ENCODE measurements around the gene CASZ1. TPM values are rescaled to one million over a fixed set of nuclear protein-coding genes. Genes with fewer than 3 reads are reported as not detected.

CASZ1 gene
- polyA plus RNA-seq, 1 experiment, result 0.64 TPM

DNA sequence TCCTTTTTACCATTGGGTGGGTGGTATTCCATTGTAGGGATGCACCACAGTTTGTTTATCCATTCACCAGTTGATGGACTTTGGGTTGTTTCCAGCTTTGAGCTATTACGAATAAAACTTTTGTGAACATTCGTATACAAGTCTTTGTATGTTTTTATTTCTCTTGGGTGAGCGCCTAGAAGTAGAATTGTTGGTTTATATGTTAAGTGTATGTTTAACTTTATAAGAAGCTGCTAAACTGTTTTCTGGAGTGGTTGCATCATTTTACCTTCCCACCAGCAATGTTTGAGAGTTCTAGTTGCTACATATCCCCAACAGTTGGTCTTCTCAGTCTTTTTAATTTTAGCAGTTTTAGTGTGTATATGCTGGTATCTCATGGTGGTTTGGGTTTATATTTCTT is 189.2 kb downstream of the CASZ1 start:
- TF ChIP-seq, protein P1, sequence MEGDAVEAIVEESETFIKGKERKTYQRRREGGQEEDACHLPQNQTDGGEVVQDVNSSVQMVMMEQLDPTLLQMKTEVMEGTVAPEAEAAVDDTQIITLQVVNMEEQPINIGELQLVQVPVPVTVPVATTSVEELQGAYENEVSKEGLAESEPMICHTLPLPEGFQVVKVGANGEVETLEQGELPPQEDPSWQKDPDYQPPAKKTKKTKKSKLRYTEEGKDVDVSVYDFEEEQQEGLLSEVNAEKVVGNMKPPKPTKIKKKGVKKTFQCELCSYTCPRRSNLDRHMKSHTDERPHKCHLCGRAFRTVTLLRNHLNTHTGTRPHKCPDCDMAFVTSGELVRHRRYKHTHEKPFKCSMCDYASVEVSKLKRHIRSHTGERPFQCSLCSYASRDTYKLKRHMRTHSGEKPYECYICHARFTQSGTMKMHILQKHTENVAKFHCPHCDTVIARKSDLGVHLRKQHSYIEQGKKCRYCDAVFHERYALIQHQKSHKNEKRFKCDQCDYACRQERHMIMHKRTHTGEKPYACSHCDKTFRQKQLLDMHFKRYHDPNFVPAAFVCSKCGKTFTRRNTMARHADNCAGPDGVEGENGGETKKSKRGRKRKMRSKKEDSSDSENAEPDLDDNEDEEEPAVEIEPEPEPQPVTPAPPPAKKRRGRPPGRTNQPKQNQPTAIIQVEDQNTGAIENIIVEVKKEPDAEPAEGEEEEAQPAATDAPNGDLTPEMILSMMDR (IDR thresholded peaks at IDR 0.05; ENCODE audit: insufficient read depth, low read depth, low read length), result no peak
- no peak for DNase-seq (ENCODE audit: low read depth)
- ChIA-PET CTCF (no interaction called here), POLR2A (no interaction called here)
- Histone ChIP-seq H3K4me3 (ENCODE audit: low read depth, low read length) (no peak overlapping the region), H3K27me3 (ENCODE audit: control insufficient read depth, insufficient read depth, low read length) (no peaks in the 10 kb centered on the region), H3K36me3 (ENCODE audit: control insufficient read depth, insufficient read depth, low read length) (peaks cover 2% of the 10 kb centered on the region; the same call in 1 of the 2 replicates)

DNA sequence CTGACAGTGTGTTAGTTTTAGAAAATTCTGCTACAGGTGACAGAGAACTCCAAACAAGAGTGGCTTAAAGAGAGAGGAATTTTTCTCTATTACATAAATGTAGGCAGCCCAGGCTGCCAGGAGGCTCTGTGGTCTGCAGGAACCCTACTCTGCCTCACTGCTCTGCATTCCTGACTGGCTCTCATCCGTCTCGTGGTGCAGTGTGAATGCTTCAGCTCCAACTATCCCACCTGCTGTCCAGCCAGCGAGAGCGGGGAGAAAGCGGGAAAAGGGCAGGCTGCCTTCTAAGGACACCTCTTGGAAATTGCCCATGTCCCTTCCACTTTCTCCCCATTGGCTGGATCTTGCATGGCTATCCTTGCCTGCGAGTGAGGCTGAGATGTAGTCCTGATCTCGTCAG is 190.4 kb downstream of the CASZ1 start:
- CTCF ChIA-PET, result no interaction called here
- POLR2A ChIA-PET, result no interaction called here
- Histone ChIP-seq H3K27me3 (ENCODE audit: control insufficient read depth, insufficient read depth, low read length) (no peaks in the 10 kb centered on the region), H3K36me3 (ENCODE audit: control insufficient read depth, insufficient read depth, low read length) (peaks cover 2% of the 10 kb centered on the region; the same call in 1 of the 2 replicates), H3K4me3 (ENCODE audit: low read depth, low read length) (no peak overlapping the region)
- TF ChIP-seq, protein P1 (IDR thresholded peaks at IDR 0.05; ENCODE audit: insufficient read depth, low read depth, low read length), result no peak
- no peak for DNase-seq (ENCODE audit: low read depth)

GRCh38 chr1:10604966-10605365 is 191.5 kb downstream of the CASZ1 start:
- POLR2A ChIA-PET, result no interaction called here
- H3K36me3 ChIP-seq (ENCODE audit: control insufficient read depth, insufficient read depth, low read length), result peaks cover 2% of the 10 kb centered on the region; the same call in 1 of the 2 replicates
- TF ChIP-seq, protein P1 (IDR thresholded peaks at IDR 0.05; ENCODE audit: insufficient read depth, low read depth, low read length), result no peak

GRCh38 chr1:10602936-10603335 is 193.5 kb downstream of the CASZ1 start:
- Histone ChIP-seq H3K36me3 (ENCODE audit: control insufficient read depth, insufficient read depth, low read length) (peaks cover 2% of the 10 kb centered on the region; the same call in 1 of the 2 replicates), H3K27me3 (ENCODE audit: control insufficient read depth, insufficient read depth, low read length) (no peaks in the 10 kb centered on the region), H3K4me3 (ENCODE audit: low read depth, low read length) (no peak overlapping the region)
- DNase-seq (ENCODE audit: low read depth), result no peak
- POLR2A ChIA-PET, result no interaction called here
- TF ChIP-seq, protein P1 (IDR thresholded peaks at IDR 0.05; ENCODE audit: insufficient read depth, low read depth, low read length), result no peak
- CTCF ChIA-PET, result interaction anchor here (0.6 kb wide), 1 partner anchor 109 kb away, joined by 3 read pairs; no protein-coding TSS in a partner anchor

More at GRCh38 chr1:10604966-10605365, 191.5 kb downstream of the CASZ1 start:
- no peak overlapping the region for H3K4me3 ChIP-seq (ENCODE audit: low read depth, low read length)
- no peaks in the 10 kb centered on the region for H3K27me3 ChIP-seq (ENCODE audit: control insufficient read depth, insufficient read depth, low read length)
- DNase-seq (ENCODE audit: low read depth), result no peak
- CTCF ChIA-PET, result no interaction called here

DNA sequence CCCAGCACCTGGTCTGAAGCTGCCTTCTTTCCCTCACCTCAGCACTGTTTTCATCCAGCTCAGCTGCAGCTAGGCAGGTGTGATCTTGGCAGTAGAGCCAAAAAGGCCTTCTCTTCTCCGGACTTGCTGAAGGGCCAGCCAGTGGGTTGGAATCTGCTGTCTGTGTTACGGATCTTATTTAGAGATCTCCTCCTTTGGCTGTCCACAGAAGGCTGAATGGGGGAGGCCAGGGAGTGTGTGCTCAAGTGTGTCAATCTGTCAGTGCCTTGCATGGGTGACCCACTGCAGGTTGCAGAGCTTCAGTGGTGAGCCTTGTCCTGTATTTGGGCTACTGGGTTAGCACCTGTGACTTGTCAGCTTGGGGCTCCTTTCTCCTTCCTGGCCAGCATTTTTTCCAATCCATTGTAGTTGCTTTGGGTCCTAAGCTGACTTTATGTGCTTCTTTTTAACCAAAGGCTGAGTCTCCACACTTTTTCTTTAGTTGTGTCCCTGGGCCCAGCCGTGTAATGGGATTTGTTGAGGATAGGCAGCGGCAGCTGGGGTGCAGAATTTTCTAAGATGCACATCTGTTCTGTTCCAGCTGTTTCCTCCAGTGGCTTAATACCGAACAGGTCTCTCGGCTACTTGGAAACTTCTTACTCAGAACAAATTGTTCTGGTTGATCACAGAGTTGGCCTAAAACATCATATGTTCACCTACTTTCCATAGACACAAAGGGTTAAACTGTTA is 194.9 kb downstream of the CASZ1 start:
- CTCF ChIA-PET, result interaction anchor here (0.6 kb wide), 2 partner anchors 110 to 169 kb away, joined by 3 read pairs; no protein-coding TSS in a partner anchor
- Histone ChIP-seq H3K4me3 (ENCODE audit: low read depth, low read length) (no peak overlapping the region), H3K36me3 (ENCODE audit: control insufficient read depth, insufficient read depth, low read length) (peaks cover 2% of the 10 kb centered on the region; the same call in 1 of the 2 replicates), H3K27me3 (ENCODE audit: control insufficient read depth, insufficient read depth, low read length) (no peaks in the 10 kb centered on the region)
- POLR2A ChIA-PET, result interaction anchor here (0.6 kb wide), 1 partner anchor 29 kb away, joined by 4 read pairs; no protein-coding TSS in a partner anchor
- DNase-seq (ENCODE audit: low read depth), result no peak
- TF ChIP-seq, protein P1 (IDR thresholded peaks at IDR 0.05; ENCODE audit: insufficient read depth, low read depth, low read length), result no peak
